IMR-90 (cell line): ENCODE data around the gene C16orf74. TPM values are rescaled to one million over a fixed set of nuclear protein-coding genes. Genes with fewer than 3 reads are reported as not detected.

Experiments used
- ATAC-seq: fragments of 200-7000 bp; cut with Tn5 transposase; 2 replicates; pipeline ENCODE4 v1.9.1; 2020; ENCODE audit warnings: low read depth, mild to moderate bottlenecking, moderate library complexity
- BruUV-seq: library from RNA; stranded (reverse); fragments of 400-500 nt; replicated peaks from 2 replicates; lab custom pipeline; 2021; lab: Mats Ljungman, UMichigan
- CTCF ChIA-PET: fragments of 300-600 bp; formaldehyde crosslinking; extraction: SDS; loops from one replicate; lab custom pipeline; 2021; ENCODE audit warnings: antibody characterized with exemption; lab: Yijun Ruan, JAX
- POLR2A ChIA-PET: fragments of 300-600 bp; sonication (Branson Sonifier 250); formaldehyde crosslinking; loops from one replicate; lab custom pipeline; 2022; ENCODE audit warnings: antibody characterized with exemption; ENCODE audit not compliant: unreplicated experiment; lab: Charles Lee
- DNase-seq: peaks from one replicate; pipeline ENCODE4 v3.0.0; 2013
- H2AFZ ChIP-seq: replicated peaks from 2 replicates; pipeline ENCODE3; 2013; ENCODE audit warnings: low read length, mild to moderate bottlenecking; ENCODE audit not compliant: poor library complexity
- H2AK5ac ChIP-seq: 2 replicates; pipeline ENCODE4 v1.6.1; 2013; ENCODE audit warnings: low read depth, low read length, inconsistent platforms
- H2AK9ac ChIP-seq: replicated peaks from 2 replicates; pipeline ENCODE3; 2013; ENCODE audit warnings: mild to moderate bottlenecking, low read depth, low read length, moderate library complexity; ENCODE audit not compliant: poor library complexity
- H2BK120ac ChIP-seq: 2 replicates; pipeline ENCODE4 v1.6.1; 2013; ENCODE audit warnings: low read depth, low read length, inconsistent platforms
- H2BK15ac ChIP-seq: 3 replicates; pipeline ENCODE4 v1.6.1; 2013; ENCODE audit warnings: low read depth, low read length, inconsistent platforms
- H2BK20ac ChIP-seq: 2 replicates; pipeline ENCODE4 v1.6.1; 2013; ENCODE audit warnings: low read depth, mild to moderate bottlenecking, inconsistent platforms, low read length, moderate library complexity
- H2BK5ac ChIP-seq: 2 replicates; pipeline ENCODE4 v1.6.1; 2013; ENCODE audit warnings: mild to moderate bottlenecking, low read depth, low read length, inconsistent platforms; ENCODE audit not compliant: poor library complexity, severe bottlenecking
- H3K14ac ChIP-seq: replicated peaks from 2 replicates; pipeline ENCODE4 v1.6.1; 2013; ENCODE audit warnings: low read depth, low read length, inconsistent platforms
- H3K18ac ChIP-seq: 2 replicates; pipeline ENCODE4 v1.6.1; 2013; ENCODE audit warnings: low read depth, low read length, control low read depth
- H3K23ac ChIP-seq: 2 replicates; pipeline ENCODE4 v1.6.1; 2013; ENCODE audit warnings: low read depth, low read length, inconsistent platforms
- H3K27ac ChIP-seq: 2 replicates; pipeline ENCODE4 v1.5.1; 2013; ENCODE audit warnings: mild to moderate bottlenecking, control low read depth, low read length; ENCODE audit not compliant: insufficient read depth
- H3K27me3 ChIP-seq: 2 replicates; pipeline ENCODE4 v1.6.1; 2013; ENCODE audit warnings: low read length; ENCODE audit not compliant: control insufficient read depth, insufficient read depth
- H3K36me3 ChIP-seq: 2 replicates; pipeline ENCODE4 v1.6.1; 2013; ENCODE audit warnings: low read length, mixed read lengths; ENCODE audit not compliant: control insufficient read depth, insufficient read depth
- H3K4ac ChIP-seq: 2 replicates; pipeline ENCODE4 v1.6.1; 2013; ENCODE audit warnings: low read depth, low read length, inconsistent platforms
- H3K4me1 ChIP-seq: 2 replicates; pipeline ENCODE4 v1.6.1; 2013; ENCODE audit warnings: low read length, mixed read lengths; ENCODE audit not compliant: control insufficient read depth, insufficient read depth
- H3K4me2 ChIP-seq: 2 replicates; pipeline ENCODE4 v1.6.1; 2013; ENCODE audit warnings: low read depth, mild to moderate bottlenecking, control low read depth, low read length, moderate library complexity
- H3K4me3 ChIP-seq: 2 replicates; pipeline ENCODE4 v1.5.1; 2013; ENCODE audit warnings: low read depth, mild to moderate bottlenecking, control low read depth, low read length, moderate library complexity; ENCODE audit not compliant: insufficient read depth
- H3K56ac ChIP-seq: 2 replicates; pipeline ENCODE4 v1.6.1; 2013; ENCODE audit warnings: low read length, inconsistent platforms; ENCODE audit not compliant: insufficient read depth; ENCODE audit errors: extremely low read depth
- H3K79me1 ChIP-seq, 2 experiments: 2 replicates each; pipeline ENCODE4 v1.6.1; 2013; ENCODE audit warnings: low read length in 2 of 2, inconsistent platforms in 1 of 2, low read depth in 1 of 2
- H3K9ac ChIP-seq: 2 replicates; pipeline ENCODE4 v1.6.1; 2013; ENCODE audit warnings: low read depth, low read length, control low read depth
- H3K9me1 ChIP-seq: 2 replicates; pipeline ENCODE4 v1.6.1; 2013; ENCODE audit warnings: low read length, inconsistent platforms; ENCODE audit not compliant: insufficient read depth
- H3K9me3 ChIP-seq: 2 replicates; pipeline ENCODE4 v1.6.1; 2013; ENCODE audit warnings: low read length; ENCODE audit not compliant: control insufficient read depth, insufficient read depth
- H4K20me1 ChIP-seq: 2 replicates; pipeline ENCODE4 v1.6.1; 2013; ENCODE audit warnings: low read length, inconsistent platforms; ENCODE audit not compliant: insufficient read depth
- H4K5ac ChIP-seq: 2 replicates; pipeline ENCODE4 v1.6.1; 2013; ENCODE audit warnings: mild to moderate bottlenecking, low read depth, low read length, control low read depth
- H4K8ac ChIP-seq, 2 experiments: 2 replicates each; pipeline ENCODE4 v1.6.1; 2013; ENCODE audit warnings: low read depth in 2 of 2, low read length in 2 of 2, control low read depth in 1 of 2, inconsistent platforms in 1 of 2
- H4K91ac ChIP-seq: 2 replicates; pipeline ENCODE4 v1.6.1; 2013; ENCODE audit warnings: low read depth, low read length, inconsistent platforms; ENCODE audit not compliant: insufficient read depth
- CEBPB ChIP-seq: IDR thresholded peaks from 2 replicates; pipeline ENCODE4 v1.6.1; 2012; ENCODE audit warnings: low read depth, low read length, improper control_type of control experiment
- MAZ ChIP-seq: IDR thresholded peaks from 2 replicates; pipeline ENCODE4 v1.6.1; 2012; ENCODE audit warnings: low read depth, mild to moderate bottlenecking, low read length, improper control_type of control experiment, moderate library complexity, borderline replicate concordance
- RCOR1 ChIP-seq: IDR thresholded peaks from 2 replicates; pipeline ENCODE4 v1.6.1; 2012; ENCODE audit warnings: mild to moderate bottlenecking, low read length, improper control_type of control experiment; ENCODE audit not compliant: insufficient replicate concordance
- WGBS, 2 experiments: methylation state at CpG; one replicate each; pipeline versions ENCODE4 v1.1.5 to v1.1.7; 2013; ENCODE audit warnings: missing lambda C conversion rate in 2 of 2; ENCODE audit not compliant: insufficient read length in 1 of 2; ENCODE audit errors: extremely low coverage in 2 of 2; 5-methylcytosine and 5-hydroxymethylcytosine counted together
- dilution Hi-C: fragments of 300-500 bp; cut with HindIII; formaldehyde crosslinking; loops from one replicate; pipeline ENCODE4 v1.14.3; 2018; ENCODE audit warnings: low sequenced_read_pairs; ENCODE audit not compliant: unreplicated experiment
- in situ Hi-C: fragments of 300-500 bp; cut with MboI; formaldehyde crosslinking; loops from 3 replicates; pipeline ENCODE4 v1.14.3; 2019; ENCODE audit warnings: low sequenced_read_pairs, inconsistent platforms, mixed read lengths
- intact Hi-C: fragments of 100-400 bp; cut with micrococcal nuclease; formaldehyde crosslinking; loops from 2 replicates; pipeline ENCODE4 v1.10.0; 2022
- polyA plus RNA-seq, 3 experiments: library from polyadenylated mRNA; depleted of rRNA; stranded (reverse); fragments of >200 nt; gene quantifications; 2 replicates each; pipeline ENCODE4 v1.2.3, GENCODE V29; 2012; ENCODE audit warnings: low replicate concordance in 1 of 3
- total RNA-seq: library from RNA; depleted of rRNA; stranded (reverse); fragments of >200 nt; gene quantifications from 2 replicates; pipeline ENCODE4 v1.2.3, GENCODE V29; 2012

C16orf74 gene
- total and polyA plus RNA-seq, 2 of the 4 experiments (the other 2 are of a cell fraction), result 4.5 to 12.2 TPM

- no peak overlapping the region for H3K23ac ChIP-seq
- H3K79me1 ChIP-seq, result peaks cover 56 to 88% of the 10 kb centered on the region in 2 experiments
- 0 out of 4 replicates have a peak overlapping the region, but pooled peaks of 1 of the 2 experiments have one; percentile 2 for H4K8ac ChIP-seq
- no peak overlapping the region for H3K4ac ChIP-seq
- no peaks in the 10 kb centered on the region for H3K9me3 ChIP-seq
- dilution Hi-C loops (no loop called here), in situ Hi-C loops (no loop called here), intact Hi-C loops (no loop called here)
- no peak overlapping the region for H3K4me2 ChIP-seq
- H2AK9ac ChIP-seq, result no peak overlapping the region
- no peak overlapping the region for H3K4me3 ChIP-seq
- no TSS peak for BruUV-seq
- H3K27me3 ChIP-seq, result no peaks in the 10 kb centered on the region
- no peak overlapping the region for H3K14ac ChIP-seq
- TF ChIP-seq CEBPB, result peak; percentile 78
- no peak for TF ChIP-seq MAZ
- peak; percentile 99 for TF ChIP-seq RCOR1
- peaks cover 18% of the 10 kb centered on the region for H3K4me1 ChIP-seq
- no peak overlapping the region for H2AFZ ChIP-seq
- H4K5ac ChIP-seq, result no peak overlapping the region
- peaks cover 11% of the 10 kb centered on the region for H3K9me1 ChIP-seq
- no peak overlapping the region for H2BK20ac ChIP-seq
- H2BK5ac ChIP-seq, result peak overlapping the region; percentile 82
- whole genome bisulfite sequencing, 2 experiments, result no CpG with 5 or more reads among the region's 2 CpGs
- H2BK15ac ChIP-seq, result no peak overlapping the region
- H3K27ac ChIP-seq, result peak overlapping the region; percentile 4; the same call in 1 of the 2 replicates
- no peak overlapping the region for H3K56ac ChIP-seq
- POLR2A ChIA-PET, result no interaction called here
- CTCF ChIA-PET, result no interaction called here
- no peak overlapping the region for H3K9ac ChIP-seq
- no peak overlapping the region for H2AK5ac ChIP-seq
- ATAC-seq, result peak; percentile 87
- H2BK120ac ChIP-seq, result no peak overlapping the region
- H3K18ac ChIP-seq, result no peak overlapping the region
- peaks cover 72% of the 10 kb centered on the region for H4K20me1 ChIP-seq
- H3K36me3 ChIP-seq, result peaks cover 29% of the 10 kb centered on the region
- H4K91ac ChIP-seq, result no peak overlapping the region
- peak; percentile 74 for DNase-seq
These were observed 35.0 kb upstream of the C16orf74 start for GRCh38 chr16:85785927-85786326.
